Mesenteric fat pad (tissue), 1 donor: ENCODE data around the gene ZNF385A. TPM values are rescaled to one million over a fixed set of nuclear protein-coding genes. Genes with fewer than 3 reads are reported as not detected.
"Not testable (repeated sequence)": the region's sequence is repeated elsewhere in the genome, so short reads cannot be mapped to it uniquely, and the experiment has no call there.

Experiments
- DNase-seq: peaks from one replicate; pipeline ENCODE4 v3.0.0-alpha.2; 2020; ENCODE audit warnings: low spot score
- microRNA-seq: library from miRNA; unstranded; fragments of <30 nt; microRNA quantifications from one replicate; pipeline ENCODE4 v1.2.0, GENCODE V29; 2020; ENCODE audit warnings: borderline number of aligned reads
- total RNA-seq: library from RNA; stranded (reverse); fragmentation: NEBNext Ultra II Directional; extraction: Animal tissue kit (Norgen Biotek cat#: 25700); gene quantifications from one replicate; pipeline ENCODE4 v1.2.1, GENCODE V29; 2021
- donor health status: DM: yes; HTN: yes; CAD: no.

The ZNF385A gene
- total RNA-seq, 1 donor from 2014 or later = 31.9 TPM

GRCh38 chr12:54329759-54330158 is 54.8 kb downstream of the ZNF385A start:
- no peak for DNase-seq

DNA sequence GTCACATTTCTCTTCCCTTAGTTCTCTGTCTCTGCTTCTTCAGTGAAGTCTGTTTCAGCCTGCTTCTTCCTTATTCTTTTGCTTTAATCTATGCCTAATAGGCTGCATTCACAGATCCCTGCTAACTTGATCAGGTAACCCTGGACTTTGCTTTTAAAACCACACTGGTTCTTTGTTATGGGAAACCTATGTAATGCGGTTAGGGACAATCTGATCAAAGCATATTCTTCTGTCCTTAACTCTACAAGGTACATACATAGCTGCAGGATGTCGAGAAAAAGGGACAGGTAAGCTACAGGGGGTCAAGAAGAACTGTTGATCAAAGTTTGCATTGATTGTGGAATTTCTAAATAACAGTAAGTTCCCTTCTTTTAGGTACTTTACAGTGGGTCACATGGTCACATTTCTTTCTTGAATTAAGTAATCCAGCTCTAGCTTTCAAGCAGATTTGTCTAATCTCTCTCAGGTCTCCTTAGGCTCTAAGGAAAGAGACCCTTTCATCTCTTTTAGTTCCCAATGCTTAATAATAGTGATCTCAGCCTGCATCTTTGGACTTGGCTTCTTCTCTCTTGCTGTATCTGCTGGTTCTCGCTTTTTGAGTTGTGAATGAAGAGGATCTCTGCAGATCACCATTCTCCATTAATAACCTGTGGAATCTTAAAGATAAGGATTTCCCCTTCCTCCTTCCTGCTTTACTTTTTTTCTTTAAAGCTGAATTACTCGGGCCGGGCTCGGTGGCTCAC is 55.8 kb downstream of the ZNF385A start:
- DNase-seq = no peak

- DNase-seq = not testable (repeated sequence)
Measured at GRCh38 chr12:54325442-54326109, 59.0 kb downstream of the ZNF385A start.

DNA sequence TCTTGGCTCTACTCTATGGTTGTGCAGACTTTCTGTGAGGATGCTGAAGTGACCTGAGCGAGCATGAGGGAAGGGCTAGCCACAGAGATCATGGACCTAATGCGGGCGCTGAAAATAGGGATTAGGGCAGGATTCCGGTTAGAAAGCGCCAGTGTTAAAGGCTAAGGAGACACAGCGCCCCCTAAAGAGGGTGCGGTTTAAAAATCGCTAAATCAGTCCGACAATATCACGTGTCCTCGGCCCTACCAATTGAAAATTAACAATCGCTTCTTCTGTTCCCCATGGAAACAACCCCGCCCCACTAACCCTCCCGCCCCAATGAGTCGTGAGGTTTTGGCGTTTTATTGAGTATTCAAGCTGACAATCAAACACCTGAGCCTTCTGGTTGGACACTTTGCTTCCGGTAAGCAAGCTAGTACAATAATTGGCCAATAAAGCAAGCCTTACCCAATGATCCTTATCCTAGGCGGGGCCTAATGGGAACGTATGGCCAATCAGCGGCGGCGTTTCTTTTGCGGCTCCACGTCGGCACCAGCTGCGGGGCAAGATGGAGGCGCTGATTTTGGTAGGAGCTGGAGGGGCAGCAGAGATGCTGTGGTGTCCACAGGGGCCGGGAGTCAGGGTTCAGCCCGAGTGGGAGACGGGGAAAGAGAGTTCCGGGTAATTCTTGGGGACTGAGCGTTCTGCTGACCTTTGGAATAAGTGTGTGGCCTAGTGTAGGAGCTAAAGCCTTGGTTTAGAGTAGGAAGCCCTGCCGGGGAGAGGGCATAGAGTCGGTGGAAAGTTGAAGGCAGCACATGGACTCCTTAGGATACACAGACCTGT is 59.7 kb downstream of the ZNF385A start, which contains the start of gene COPZ1:
COPZ1 (plus strand) TSS at position 515 of the 825 bp plus-strand sequence; CDS start at position 548, 33 bp downstream.
- DNase-seq = peak; percentile 95

GRCh38 chr12:54321363-54321762 is 63.2 kb downstream of the ZNF385A start:
- no peak for DNase-seq

Small RNA genes within 50 kb of the gene (microRNA-seq; reads per million reads assigned to microRNA genes)
- 199 reads per million, percentile 56 among the genes with 10 or more reads in this experiment for gene MIR148B

Other genes with a start within 250 kb of the ZNF385A start
- gene SMUG1, start 195.7 kb downstream of the ZNF385A start, total RNA-seq = 23.4 TPM
- 35.2 TPM for gene CBX5, start 104.6 kb downstream of the ZNF385A start, total RNA-seq
- 655 TPM for gene HNRNPA1, start 104.0 kb downstream of the ZNF385A start, total RNA-seq
- 4.9 TPM for gene NFE2, start 83.7 kb downstream of the ZNF385A start, total RNA-seq
- 93.8 TPM for gene COPZ1, start 59.6 kb downstream of the ZNF385A start, total RNA-seq
- 2.3 TPM for gene GPR84, start 20.2 kb downstream of the ZNF385A start, total RNA-seq
- gene ITGA5, start 34.5 kb upstream of the ZNF385A start, total RNA-seq = 125 TPM
- 0.42 TPM for gene GTSF1, start 88.9 kb upstream of the ZNF385A start, total RNA-seq
- gene NCKAP1L, start 113.0 kb upstream of the ZNF385A start, total RNA-seq = 60.5 TPM
- 56.2 TPM for gene PDE1B, start 164.9 kb upstream of the ZNF385A start, total RNA-seq
- 184 TPM for gene PPP1R1A, start 203.9 kb upstream of the ZNF385A start, total RNA-seq